HG03521 (cell line): ENCODE results near the gene PALM.

Experiments
- ATAC-seq: cut with Tn5 transposase; IDR thresholded peaks from one replicate; pipeline ENCODE4 v1.9.1; 2021; ENCODE audit warnings: mild to moderate bottlenecking, moderate library complexity; ENCODE audit not compliant: unreplicated experiment

The PALM gene

DNA sequence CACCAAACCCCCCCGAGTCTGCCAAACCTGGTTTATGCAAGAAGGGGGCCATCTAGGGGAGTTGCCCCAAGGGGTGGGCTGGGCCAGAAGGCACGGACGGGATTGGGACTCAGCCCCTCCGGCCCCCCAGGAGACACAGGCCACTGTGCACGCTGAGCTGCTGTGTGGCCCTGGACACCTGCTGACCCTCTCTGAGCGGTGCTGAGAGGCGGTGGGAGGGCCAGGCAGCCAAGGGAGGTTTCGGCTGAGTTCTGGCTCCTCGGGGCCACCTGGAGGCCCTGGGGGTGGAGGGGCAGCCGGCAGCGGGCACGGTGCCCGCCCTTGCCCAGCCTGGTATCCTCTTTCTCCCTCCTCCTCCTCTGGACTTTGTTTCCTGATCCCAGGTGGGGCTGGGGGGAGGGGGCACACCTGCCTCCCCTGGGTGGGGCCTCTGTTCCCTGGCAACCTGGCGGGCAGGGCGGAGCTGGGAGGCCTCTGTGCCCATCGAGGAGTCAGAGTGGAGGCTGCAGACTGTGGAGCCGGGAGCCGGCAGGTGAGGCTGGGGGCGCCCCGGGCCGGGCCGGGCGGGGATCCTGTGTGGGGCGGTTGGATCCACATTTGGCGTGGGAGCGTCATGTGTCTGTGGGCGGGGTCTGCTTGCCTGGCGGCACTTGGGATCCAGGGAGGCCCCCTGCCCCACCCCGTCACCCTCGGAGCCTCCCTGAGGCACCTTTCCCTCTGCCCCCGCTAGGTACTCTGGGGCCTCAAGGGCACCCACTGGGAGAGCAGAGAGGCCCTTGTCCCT is 42.1 kb downstream of the PALM start, which contains the start of gene MISP:
MISP (plus strand) TSS at position 473 of the 784 bp plus-strand sequence. CDS start 5,835 bp downstream, outside the sequence.
- no peak for ATAC-seq

DNA sequence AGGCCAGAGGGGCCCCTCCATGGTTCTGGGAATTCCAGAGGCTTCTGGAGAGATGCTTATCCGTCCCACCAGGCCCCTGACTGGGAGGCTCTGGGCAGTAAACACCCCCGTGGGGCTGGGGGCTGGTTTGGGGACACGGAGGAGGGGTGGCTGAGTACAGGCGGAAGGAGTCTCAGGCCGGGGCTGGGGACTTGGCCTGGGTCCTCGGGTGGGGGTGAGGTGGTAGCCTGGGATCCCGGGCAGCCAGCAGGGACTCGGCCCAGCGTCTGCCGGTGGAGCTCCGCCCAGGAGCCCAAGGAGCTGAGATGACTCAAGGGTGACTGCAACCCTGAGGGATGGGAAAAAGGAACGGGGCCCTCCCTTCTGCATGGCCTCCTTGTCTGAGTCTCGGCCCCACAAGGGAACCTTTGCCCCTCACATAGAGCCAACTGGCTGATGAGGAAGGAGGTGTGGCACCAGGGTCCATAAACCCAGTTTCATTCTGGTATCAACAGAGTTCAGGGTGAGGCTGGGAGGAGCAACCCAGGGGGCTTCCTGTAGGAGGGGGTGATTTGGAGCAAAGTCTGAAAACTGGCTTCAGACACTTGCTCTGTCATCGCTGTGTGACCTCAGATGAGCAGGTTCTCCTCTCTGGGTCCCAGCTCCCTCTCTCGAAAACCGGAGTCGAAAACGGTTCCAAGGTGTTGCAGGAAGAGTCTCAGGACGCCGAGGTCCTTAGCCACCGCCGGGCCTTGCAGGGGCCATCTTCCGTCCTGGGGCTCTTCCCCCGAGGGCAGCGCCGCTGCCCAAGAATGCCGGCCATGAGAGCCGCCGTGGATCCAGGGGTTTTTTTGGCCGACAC is 43.0 kb downstream of the PALM start:
- ATAC-seq: no peak

DNA sequence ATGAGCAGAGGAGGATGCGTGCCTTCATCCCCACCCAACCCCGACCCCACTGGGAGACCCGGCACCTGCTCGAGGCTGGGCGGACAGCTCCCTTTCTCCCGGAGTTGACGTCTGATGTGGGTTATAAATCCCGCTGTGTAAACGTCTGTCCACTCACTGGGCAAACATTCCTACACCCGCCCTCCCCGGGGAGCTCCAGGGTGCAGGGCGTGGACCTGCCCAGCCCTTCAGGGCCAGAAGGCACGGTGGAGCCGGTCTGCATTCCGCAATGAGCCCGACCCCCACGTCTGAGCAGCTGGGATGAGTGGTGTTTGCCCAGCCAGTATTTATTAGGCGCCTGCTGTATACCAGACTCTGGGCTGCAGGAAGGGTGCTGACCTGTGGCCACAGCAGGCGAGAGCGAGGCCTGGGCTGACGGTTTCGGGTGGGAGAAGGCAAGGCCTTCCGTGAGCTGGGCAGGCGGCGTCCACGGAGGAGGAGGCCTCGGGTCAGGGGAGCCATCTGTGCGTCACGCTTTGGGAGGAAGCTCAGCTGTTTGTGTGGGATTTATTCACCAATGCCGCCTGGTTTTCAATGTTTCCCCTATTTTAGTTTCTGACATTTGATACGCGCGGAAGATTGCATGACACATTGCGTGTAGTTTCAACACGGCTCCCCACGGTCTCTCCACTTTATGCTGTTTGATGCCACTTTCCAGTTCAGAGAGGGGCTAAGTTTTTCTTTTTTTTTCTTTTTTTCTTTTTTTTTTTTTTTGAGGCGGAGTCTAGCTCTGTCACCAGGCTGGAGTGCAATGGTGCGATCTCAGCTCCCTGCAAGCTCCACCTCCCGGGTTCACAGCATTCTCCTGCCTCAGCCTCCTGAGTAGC is 44.1 kb downstream of the PALM start:
- no peak for ATAC-seq

DNA sequence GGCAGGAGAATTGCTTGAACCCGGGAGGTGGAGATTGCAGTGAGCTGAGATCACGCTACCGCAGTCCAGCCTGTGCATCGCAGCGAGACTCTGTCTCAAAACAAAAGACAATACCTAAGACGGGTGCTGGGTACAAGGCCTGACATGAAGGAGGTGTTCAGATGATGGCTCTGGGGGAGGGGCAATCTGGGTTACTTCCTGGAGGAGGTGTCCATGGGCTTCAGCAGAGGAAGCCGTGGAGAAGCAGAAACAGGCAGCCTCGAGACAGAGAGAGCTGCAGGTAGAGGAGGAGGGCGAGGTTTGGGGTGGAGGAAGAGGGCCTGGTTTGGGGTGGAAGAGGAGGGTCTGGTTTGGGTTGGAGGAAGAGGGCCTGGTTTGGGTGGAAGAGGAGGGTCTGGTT is 45.8 kb downstream of the PALM start:
- ATAC-seq: no peak

DNA sequence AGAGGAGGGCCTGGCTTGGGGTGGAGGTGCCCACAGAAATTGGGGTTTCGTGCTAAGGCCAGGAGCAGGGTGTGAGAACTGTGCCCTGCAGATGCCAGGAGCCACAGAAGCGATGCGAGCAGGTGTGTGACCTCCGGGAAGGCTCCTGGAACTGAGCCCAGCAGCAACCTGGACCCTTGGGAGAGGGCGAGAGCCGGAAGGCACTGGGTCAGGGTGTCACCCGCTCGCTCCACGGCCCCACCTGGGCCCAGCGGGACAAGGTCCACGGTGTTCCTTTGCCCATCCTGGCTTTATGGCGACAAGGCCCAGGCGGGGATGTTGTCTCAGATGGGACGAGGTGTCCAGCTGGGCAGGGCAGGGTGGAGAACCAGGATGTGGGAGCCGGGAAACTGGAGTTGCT is 46.3 kb downstream of the PALM start:
- ATAC-seq: no peak

DNA sequence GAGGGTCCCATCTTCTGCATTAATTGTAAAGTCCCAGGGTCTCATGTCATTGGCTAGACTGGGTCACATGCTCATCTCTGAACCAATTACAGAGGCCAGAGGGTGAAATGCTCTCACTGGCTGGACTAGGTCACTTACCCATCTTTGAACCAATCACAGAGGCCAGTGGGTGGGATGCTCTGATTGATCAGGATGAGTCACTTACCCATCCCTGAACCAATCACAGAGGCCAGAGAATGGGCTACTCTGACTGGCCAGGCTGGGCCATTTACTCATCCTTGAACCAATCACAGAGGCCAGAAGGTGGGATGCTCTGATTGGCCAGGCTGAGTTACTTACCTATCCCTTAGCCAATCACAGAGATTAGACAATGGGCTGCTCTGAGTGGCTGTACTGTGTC is 47.5 kb downstream of the PALM start:
- no peak for ATAC-seq

DNA sequence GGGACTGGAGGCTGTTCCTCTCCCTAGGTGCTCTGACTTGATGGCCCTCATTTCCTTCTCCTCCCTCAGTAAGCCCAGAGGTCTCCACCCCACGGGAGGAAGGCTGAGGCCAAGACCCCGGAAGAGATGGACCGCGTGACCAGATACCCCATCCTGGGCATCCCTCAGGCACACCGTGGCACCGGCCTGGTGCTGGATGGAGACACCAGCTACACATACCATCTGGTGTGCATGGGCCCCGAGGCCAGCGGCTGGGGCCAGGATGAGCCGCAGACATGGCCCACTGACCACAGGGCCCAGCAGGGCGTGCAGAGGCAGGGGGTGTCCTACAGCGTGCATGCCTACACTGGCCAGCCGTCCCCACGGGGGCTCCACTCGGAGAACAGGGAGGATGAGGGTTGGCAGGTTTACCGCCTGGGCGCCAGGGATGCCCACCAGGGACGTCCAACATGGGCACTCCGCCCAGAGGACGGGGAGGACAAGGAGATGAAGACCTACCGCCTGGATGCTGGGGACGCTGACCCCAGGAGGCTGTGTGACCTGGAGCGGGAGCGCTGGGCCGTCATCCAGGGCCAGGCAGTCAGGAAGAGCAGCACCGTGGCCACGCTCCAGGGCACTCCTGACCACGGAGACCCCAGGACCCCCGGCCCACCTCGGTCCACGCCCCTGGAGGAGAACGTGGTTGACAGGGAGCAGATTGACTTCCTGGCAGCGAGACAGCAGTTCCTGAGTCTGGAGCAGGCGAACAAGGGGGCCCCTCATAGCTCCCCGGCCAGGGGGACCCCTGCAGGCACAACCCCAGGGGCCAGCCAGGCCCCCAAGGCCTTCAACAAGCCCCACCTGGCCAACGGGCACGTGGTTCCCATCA is 48.3 kb downstream of the PALM start:
- no peak for ATAC-seq

DNA sequence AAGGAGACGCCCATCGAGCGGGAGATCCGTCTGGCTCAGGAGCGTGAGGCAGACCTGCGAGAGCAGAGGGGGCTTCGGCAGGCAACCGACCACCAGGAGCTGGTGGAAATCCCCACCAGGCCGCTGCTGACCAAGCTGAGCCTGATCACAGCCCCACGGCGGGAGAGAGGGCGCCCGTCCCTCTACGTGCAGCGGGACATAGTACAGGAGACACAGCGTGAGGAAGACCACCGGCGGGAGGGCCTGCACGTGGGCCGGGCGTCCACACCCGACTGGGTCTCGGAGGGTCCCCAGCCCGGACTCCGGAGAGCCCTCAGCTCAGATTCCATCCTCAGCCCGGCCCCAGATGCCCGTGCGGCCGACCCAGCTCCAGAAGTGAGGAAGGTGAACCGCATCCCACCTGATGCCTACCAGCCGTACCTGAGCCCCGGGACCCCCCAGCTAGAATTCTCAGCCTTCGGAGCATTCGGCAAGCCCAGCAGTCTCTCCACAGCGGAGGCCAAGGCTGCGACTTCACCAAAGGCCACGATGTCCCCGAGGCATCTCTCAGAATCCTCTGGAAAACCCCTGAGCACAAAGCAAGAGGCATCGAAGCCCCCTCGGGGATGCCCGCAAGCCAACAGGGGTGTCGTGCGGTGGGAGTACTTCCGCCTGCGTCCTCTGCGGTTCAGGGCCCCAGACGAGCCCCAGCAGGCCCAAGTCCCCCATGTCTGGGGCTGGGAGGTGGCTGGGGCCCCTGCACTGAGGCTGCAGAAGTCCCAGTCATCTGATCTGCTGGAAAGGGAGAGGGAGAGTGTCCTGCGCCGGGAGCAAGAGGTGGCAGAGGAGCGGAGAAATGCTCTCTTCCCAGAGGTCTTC is 49.3 kb downstream of the PALM start:
- ATAC-seq: no peak

DNA sequence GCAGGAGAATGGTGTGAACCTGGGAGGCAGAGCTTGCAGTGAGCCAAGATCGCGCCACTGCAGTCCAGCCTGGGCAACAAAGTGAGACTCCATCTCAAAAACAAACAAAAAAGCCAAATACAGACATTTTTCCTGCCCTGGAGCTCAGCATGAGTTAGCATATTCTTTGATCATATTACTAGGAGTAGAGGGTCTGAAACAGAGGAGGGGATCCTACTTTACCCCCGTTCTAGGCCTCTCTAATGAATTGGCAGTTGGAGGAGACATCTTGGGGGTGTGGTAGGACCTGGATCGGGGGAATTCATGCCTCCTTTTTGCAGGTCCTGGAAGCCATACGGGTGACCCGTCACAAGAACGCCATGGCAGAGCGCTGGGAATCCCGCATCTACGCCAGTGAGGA is 54.4 kb downstream of the PALM start:
- ATAC-seq: no peak

DNA sequence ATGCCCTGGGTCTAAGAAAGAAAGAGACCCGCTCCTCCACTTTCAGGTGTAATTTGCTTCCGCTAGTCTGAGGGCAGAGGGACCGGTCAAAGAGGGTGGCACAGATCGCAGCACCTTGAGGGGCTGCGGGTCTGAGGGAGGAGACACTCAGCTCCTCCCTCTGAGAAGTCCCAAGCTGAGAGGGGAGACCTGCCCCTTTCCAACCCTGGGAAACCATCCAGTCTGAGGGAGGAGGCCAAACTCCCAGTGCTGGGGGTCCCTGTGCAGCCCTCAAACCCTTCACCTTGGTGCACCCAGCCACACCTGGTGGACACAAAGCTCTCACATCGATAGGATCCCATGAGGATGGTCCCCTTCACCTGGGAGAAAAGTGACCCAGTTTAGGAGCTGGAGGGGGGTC is 55.1 kb downstream of the PALM start:
- no peak for ATAC-seq

DNA sequence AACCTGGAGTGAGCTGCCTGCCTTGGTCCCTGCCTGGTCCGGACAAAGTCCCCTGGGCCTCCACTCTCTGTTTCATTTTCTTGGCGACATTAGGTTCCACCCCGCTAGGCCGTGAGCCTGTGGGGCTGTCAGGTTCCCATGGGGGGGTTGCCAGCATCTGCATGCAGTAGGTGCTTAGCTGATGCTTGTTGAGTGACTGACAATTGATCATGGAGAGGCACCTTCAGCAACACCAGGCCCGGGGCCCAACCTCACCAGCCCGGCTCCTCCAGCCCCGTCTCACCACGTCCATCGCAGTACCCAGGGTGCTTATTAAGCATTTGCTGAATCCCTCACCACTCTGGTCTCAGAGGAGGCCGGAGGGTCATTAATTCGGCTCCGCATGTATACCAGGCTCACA is 55.6 kb downstream of the PALM start:
- no peak for ATAC-seq

DNA sequence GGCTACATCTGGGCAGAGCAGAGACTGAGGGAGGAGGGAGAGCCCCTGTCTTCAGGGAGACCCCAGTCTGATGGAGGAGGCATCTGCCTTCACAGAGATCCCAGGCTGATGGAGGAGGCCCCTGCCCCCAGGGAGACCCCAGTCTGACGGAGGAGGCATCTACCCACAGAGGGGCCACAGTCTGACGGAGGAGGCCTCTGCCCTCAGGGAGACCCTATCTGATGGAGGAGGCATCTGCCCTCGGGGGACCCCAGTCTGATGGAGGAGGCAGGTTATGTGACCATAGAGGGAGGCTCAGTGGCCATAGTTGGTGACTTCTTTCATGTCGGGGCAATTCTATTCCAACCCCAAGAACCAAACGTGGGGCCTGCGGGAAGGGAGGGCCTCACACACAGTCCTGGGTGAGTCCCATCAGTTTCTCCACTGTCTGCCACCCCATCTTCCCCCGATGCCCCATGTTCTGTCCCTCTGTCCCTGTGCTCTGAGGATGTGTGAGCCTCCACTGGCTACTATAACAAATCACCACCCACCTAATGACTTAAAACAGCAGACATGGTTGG is 56.5 kb downstream of the PALM start:
- no peak for ATAC-seq

DNA sequence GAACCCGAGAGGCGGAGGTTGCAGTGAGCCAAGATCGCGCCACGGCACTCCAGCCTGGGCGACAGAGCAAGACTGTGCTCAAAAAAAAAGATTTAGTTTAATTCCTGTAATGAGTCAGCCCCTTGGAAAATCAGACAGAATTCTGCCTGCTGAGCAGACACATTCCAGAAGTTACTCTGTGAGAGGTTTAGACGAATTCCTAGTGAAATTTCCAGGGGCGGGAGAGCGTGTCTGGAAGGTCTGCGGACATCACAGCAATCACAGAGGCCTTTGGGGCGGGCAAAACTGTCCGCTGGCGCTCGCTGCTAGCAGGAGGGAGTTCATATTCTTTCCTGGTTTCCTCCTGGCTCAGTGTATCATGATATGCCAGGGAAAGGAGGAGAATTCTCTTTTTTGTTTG is 59.7 kb downstream of the PALM start:
- ATAC-seq: no peak

DNA sequence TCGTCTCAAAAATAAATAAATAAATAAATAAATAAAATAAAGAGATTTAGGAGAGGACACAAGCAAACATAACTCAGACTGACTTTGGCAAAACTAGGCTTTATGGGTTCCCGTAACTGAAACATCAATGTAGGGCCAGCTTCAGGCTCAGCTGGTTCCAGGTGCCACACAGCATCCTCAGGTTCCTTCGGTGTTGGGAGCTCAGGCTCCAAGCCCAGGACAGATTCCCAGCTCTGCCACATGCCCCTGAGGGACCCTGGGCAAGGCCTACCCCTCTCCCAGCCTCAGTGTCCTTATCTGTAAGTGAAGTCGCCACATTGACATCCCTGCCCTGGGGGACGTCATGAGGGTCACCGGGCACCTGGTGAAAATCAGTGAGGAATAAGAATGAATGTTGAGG is 60.9 kb downstream of the PALM start:
- ATAC-seq: no peak

DNA sequence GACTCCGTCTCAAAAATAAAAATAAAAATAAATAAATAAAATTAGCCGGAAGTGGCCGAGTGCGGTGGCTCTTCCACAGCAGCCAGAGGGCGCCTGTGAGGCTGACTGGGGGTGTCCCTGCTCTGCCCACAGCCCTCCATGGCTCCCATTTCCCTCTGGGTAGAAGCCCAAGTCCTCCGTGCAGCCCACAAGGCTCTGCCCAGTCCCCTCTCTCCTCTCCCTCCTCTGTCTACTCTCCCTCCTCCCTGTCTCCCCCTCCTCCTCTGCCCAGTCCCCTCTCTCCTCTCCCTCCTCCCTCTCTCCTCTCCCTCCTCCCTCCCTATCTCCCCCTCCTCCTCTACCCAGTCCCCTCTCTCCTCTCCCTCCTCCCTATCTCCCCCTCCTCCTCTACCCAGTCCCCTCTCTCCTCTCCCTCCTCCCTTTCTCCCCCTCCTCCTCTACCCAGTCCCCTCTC is 62.6 kb downstream of the PALM start:
- no peak for ATAC-seq

DNA sequence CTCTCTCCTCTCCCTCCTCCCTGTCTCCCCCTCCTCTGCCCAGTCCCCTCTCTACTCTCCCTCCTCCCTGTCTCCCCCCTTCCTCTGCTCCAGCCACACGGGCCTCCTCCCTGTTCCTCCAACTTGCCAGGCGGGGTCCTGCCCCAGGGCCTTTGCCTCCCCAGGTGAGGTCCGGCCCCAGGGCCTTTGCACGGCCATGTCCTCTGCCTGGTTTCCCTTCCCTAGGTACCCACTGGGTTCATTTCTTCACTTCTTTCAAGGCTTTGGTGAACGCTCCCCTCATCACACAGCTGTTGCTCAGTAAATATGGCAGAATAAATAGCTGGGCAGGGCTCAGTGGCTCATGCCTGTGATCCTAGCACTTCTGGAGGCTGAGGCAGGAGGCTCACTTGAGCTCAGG is 63.3 kb downstream of the PALM start:
- no peak for ATAC-seq

DNA sequence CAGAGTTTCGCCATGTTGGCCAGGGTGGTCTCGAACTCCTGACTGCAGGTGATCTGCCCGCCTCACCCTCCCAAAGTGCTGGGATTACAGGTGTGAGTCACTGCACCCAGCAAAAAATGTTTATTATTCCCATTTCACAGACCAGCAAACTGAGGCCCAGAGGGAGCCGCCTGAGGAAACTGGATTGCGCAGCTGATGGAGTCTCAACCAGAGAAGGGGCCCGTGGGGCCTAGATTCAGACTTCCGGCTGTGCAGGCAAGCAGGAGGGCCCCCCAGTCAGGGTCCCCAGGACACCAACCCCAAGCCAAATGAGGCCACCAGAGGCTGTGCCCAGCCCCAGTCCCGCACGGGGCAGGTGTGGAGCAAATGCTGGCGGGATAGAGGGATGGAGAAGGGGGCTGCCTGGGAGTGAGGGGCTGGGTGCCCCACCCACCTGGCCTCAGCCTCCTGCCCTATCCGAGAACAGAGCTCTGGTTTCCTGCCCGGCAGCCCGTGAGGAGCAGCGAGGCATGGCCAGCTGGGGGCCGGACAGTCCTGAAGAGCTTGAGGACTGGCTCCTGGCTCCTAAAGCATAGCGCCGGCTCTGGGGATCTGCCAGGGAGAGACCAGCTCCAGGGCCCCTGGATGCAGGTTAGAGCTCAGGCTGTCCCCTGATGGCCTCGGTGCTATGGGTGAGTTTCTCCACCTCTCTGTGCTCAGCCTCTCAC is 64.1 kb downstream of the PALM start:
- ATAC-seq: no peak

DNA sequence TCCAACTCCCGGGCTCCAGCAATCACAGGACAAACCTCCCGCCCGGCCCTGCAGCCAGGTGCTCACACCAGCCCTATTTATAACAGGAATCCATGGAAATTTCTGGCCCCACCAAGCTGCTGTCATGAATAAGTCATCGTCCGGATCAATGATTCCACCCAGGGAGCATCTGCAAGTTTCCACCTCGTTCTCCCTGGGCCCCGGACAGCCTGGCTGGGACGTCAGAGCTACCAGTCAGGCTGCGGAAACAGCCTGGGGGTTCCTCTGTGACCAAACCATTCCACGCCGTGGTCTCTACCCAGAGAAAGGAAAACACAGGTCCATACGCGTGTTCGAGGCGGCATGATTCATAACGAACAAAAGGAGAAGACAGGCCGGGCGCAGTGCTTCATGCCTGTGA is 67.8 kb downstream of the PALM start:
- ATAC-seq: no peak
